Muscle of leg (tissue), 11 donors: ENCODE data around the gene EPN3. TPM values are rescaled to one million over a fixed set of nuclear protein-coding genes. Genes with fewer than 3 reads are reported as not detected.

Experiments used
- DNase-seq: peaks from one replicate; pipeline ENCODE4 v3.0.0; 2013
- H3K27ac ChIP-seq: one replicate; pipeline ENCODE4 v1.5.1; 2013; ENCODE audit warnings: mild to moderate bottlenecking, low read length, control low read depth
- H3K27me3 ChIP-seq: one replicate; pipeline ENCODE4 v1.6.1; 2013; ENCODE audit warnings: low read length; ENCODE audit not compliant: control insufficient read depth, insufficient read depth
- H3K36me3 ChIP-seq: one replicate; pipeline ENCODE4 v1.6.1; 2013; ENCODE audit warnings: low read length; ENCODE audit not compliant: control insufficient read depth, insufficient read depth
- H3K4me1 ChIP-seq: one replicate; pipeline ENCODE4 v1.6.1; 2013; ENCODE audit warnings: low read length; ENCODE audit not compliant: control insufficient read depth, insufficient read depth
- H3K4me3 ChIP-seq: one replicate; pipeline ENCODE4 v1.5.1; 2013; ENCODE audit warnings: low read length, control low read depth
- H3K9me3 ChIP-seq: replicated peaks from 2 replicates; pipeline ENCODE4 v1.6.1; 2013; ENCODE audit warnings: low read depth, low read length; ENCODE audit not compliant: control insufficient read depth
- WGBS: methylation state at CpG from one replicate; pipeline ENCODE4 v1.1.5; 2013; ENCODE audit warnings: missing lambda C conversion rate; ENCODE audit not compliant: insufficient coverage; 5-methylcytosine and 5-hydroxymethylcytosine counted together
- polyA plus RNA-seq, 8 donors: library from polyadenylated mRNA; unstranded; fragments of 120-200 nt; gene quantifications; one replicate each; pipeline versions ENCODE4 v1.2.1 to v1.2.3, GENCODE V29; 2013; ENCODE audit warnings: inconsistent platforms in 1 of 8, low replicate concordance in 1 of 8; ENCODE audit not compliant: insufficient read length in 8 of 8, insufficient read depth in 1 of 8
- total RNA-seq: library from RNA; stranded (reverse); fragments of 120-200 nt; gene quantifications from one replicate; pipeline ENCODE4 v1.2.4, GENCODE V29; 2013

Gene EPN3
- total and polyA plus RNA-seq, 9 donors: 0.18 to 3.0 (median 1.0) TPM

DNA sequence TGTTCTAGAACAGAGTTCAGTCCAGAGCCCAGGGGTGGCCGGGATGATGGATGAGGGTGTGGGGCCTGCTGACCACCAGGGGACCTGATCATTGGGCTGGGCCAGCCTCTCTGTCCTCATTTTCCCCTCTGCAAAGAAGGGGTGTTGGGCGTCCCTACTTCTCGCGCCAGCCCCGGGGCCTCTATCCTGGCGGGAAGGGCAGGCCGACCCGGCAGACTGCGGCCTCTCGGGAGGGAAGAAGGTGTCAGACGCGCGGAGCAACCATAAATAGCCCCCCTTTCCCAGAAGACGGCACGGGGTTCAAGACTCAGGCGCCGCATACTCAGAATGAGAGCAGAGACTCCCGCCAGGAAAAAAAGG, 26.0 kb downstream of the EPN3 start:
- peaks cover 15% of the 10 kb centered on the region for H3K36me3 ChIP-seq
- no peaks in the 10 kb centered on the region for H3K9me3 ChIP-seq
- 10% methylated on average over 14 of the region's 18 CpGs for WGBS
- H3K4me1 ChIP-seq: peaks cover 67% of the 10 kb centered on the region
- peaks cover 67% of the 10 kb centered on the region for H3K27me3 ChIP-seq
- no peak for DNase-seq
- H3K4me3 ChIP-seq: no peak overlapping the region
- H3K27ac ChIP-seq: no peak overlapping the region

- no peak overlapping the region for H3K27ac ChIP-seq
- WGBS: 2% methylated on average over 29 of the region's 55 CpGs
- peaks cover 72% of the 10 kb centered on the region for H3K27me3 ChIP-seq
- peak; percentile 45 for DNase-seq
- peaks cover 15% of the 10 kb centered on the region for H3K36me3 ChIP-seq
- H3K4me3 ChIP-seq: peak overlapping the region; percentile 51
- H3K9me3 ChIP-seq: no peaks in the 10 kb centered on the region
- peaks cover 72% of the 10 kb centered on the region for H3K4me1 ChIP-seq
These were observed 26.5 kb downstream of the EPN3 start for GRCh38 chr17:50558941-50559614.

- peak; percentile 87 for DNase-seq
- H3K27ac ChIP-seq: no peak overlapping the region
- H3K4me3 ChIP-seq: peak overlapping the region; percentile 51
- H3K27me3 ChIP-seq: peaks cover 76% of the 10 kb centered on the region
- no peaks in the 10 kb centered on the region for H3K9me3 ChIP-seq
- peaks cover 11% of the 10 kb centered on the region for H3K36me3 ChIP-seq
- H3K4me1 ChIP-seq: peaks cover 77% of the 10 kb centered on the region
- WGBS: 0% methylated on average over 16 of the region's 27 CpGs
These were observed 27.2 kb downstream of the EPN3 start for GRCh38 chr17:50559674-50560184.

GRCh38 chr17:50560185-50560824, 27.8 kb downstream of the EPN3 start, which contains the start of gene CACNA1G:
CACNA1G (plus strand) TSS chr17:50560715; CDS start chr17:50561460, 745 bp downstream.
- no peaks in the 10 kb centered on the region for H3K9me3 ChIP-seq
- H3K27ac ChIP-seq: peak within 1 kb of the TSS; percentile 62
- peaks cover 81% of the 10 kb centered on the region for H3K4me1 ChIP-seq
- H3K4me3 ChIP-seq: peak within 1 kb of the TSS; percentile 54
- peak; percentile 99 for DNase-seq
- WGBS: under 1% methylated on average over 45 of the region's 56 CpGs
- H3K27me3 ChIP-seq: peaks cover 79% of the 10 kb centered on the region
- peaks cover 6% of the 10 kb centered on the region for H3K36me3 ChIP-seq

DNA sequence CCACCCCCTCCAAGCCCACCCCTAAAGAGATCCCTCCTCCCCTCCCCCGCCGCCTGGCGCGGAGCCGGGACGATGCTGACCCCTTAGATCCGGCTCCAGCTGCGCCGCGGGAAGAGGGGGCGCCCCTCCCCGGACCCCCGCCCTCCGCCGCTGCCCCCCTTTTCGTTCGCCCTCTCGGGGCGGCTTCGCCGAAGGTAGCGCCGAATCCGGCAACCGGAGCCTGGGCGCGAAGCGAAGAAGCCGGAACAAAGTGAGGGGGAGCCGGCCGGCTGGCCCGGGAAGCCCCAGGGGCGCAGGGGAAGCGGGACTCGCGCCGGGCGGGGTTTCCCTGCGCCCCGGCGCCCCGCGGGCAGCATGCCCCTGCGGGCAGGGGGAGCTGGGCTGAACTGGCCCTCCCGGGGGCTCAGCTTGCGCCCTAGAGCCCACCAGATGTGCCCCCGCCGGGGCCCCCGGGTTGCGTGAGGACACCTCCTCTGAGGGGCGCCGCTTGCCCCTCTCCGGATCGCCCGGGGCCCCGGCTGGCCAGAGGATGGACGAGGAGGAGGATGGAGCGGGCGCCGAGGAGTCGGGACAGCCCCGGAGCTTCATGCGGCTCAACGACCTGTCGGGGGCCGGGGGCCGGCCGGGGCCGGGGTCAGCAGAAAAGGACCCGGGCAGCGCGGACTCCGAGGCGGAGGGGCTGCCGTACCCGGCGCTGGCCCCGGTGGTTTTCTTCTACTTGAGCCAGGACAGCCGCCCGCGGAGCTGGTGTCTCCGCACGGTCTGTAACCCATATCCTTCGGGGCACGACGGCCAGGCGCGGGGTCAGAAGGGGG, 28.6 kb downstream of the EPN3 start:
- DNase-seq: peak; percentile 27
- Histone ChIP-seq H3K4me3 (peak overlapping the region; percentile 54), H3K9me3 (no peaks in the 10 kb centered on the region), H3K27me3 (peaks cover 81% of the 10 kb centered on the region), H3K4me1 (peaks cover 82% of the 10 kb centered on the region), H3K27ac (no peak overlapping the region), H3K36me3 (no peaks in the 10 kb centered on the region)
- under 1% methylated on average over 66 of the region's 88 CpGs for WGBS

- Histone ChIP-seq H3K36me3 (no peaks in the 10 kb centered on the region), H3K4me1 (peaks cover 82% of the 10 kb centered on the region), H3K27me3 (peaks cover 82% of the 10 kb centered on the region), H3K9me3 (no peaks in the 10 kb centered on the region), H3K4me3 (peak overlapping the region; percentile 54), H3K27ac (no peak overlapping the region)
- DNase-seq: peak; percentile 40
- no CpG with 5 or more reads among the region's 27 CpGs for WGBS
These were observed 29.2 kb downstream of the EPN3 start for GRCh38 chr17:50561746-50562141.

DNA sequence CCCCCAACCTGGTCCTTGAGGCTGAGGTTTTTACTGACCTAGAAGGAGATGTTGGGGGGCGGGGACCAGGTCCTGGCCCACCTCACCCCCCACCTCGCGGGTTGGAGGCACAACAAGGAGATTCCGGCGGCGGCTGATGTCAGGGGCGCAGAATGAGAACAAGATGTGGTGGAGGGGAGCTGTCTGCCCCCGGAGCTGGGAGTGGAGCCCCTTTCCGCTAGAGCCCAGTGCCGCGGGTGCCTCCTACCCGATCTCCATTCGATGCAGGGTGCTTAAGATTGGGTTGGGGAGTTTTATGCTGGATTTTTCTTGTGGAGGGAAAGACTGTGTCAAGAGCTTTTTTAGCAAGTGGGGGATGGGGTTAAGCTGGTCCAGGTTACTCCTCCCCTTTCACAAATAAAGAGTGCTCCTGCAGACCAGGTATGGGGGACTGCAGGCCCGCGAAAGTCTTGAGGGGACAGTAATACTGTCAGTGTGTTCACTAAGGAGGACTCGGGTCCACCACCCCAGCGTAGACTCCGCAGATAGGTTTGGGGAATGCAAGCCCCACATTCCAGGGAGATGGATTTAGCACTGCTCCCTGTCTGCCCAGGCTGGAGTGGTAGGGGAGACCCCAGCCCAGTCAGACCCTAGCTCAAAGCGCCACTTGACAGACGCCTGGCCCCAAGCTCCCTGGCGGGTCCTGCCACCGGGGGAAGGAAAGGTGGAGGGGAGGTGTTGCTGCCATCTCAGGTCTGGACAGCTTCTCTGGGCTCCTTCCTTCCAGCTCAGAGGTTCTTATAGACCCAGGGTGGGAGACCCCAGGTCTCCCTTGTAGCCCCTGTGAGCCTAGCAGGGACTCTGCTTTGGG, 29.9 kb downstream of the EPN3 start:
- H3K36me3 ChIP-seq: no peaks in the 10 kb centered on the region
- H3K4me3 ChIP-seq: peak overlapping the region; percentile 54
- H3K9me3 ChIP-seq: no peaks in the 10 kb centered on the region
- H3K27ac ChIP-seq: peak overlapping the region; percentile 23
- peaks cover 83% of the 10 kb centered on the region for H3K4me1 ChIP-seq
- peaks cover 76% of the 10 kb centered on the region for H3K27me3 ChIP-seq
- 11% methylated on average over 11 of the region's 22 CpGs for WGBS
- DNase-seq: peak; percentile 46

DNA sequence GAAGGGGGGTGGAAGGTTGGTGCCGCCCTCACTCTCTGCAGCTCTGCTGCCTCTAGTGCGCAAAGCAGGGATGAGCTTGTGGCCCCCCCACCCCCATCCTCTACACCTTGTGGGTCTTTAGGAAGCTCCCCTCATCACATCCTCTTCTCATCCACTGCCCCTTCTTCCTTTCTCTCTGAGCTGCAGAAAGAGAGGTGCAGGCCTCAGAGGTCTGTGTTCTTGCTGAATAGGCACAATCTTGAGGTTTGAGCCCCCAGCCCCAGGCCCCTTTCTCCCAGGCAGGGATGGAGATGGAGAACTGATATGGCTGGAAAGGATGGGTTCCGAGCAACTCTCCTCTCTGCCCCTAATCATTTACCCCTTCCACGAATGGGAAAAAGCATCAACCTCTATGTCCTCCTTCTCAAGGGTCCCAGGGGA, 30.6 kb downstream of the EPN3 start:
- WGBS: no CpG with 5 or more reads among the region's 4 CpGs
- H3K27me3 ChIP-seq: peaks cover 72% of the 10 kb centered on the region
- H3K4me3 ChIP-seq: no peak overlapping the region
- peak; percentile 45 for DNase-seq
- no peaks in the 10 kb centered on the region for H3K9me3 ChIP-seq
- no peaks in the 10 kb centered on the region for H3K36me3 ChIP-seq
- peaks cover 85% of the 10 kb centered on the region for H3K4me1 ChIP-seq
- H3K27ac ChIP-seq: peak overlapping the region; percentile 38

- peaks cover 2% of the 10 kb centered on the region for H3K36me3 ChIP-seq
- peaks cover 68% of the 10 kb centered on the region for H3K4me1 ChIP-seq
- WGBS: 6% methylated on average over 15 of the region's 19 CpGs
- peaks cover 54% of the 10 kb centered on the region for H3K27me3 ChIP-seq
- no peaks in the 10 kb centered on the region for H3K9me3 ChIP-seq
- peak overlapping the region; percentile 93 for H3K27ac ChIP-seq
- DNase-seq: peak; percentile 98
- H3K4me3 ChIP-seq: no peak overlapping the region
These were observed 32.4 kb downstream of the EPN3 start for GRCh38 chr17:50564916-50565315.
